Activated CD4-positive, alpha-beta T cell treated with anti-CD3 and anti-CD28 coated beads, Interleukin-2, amount 50 U/mL, for 24 hours (primary cell): Measurements from ENCODE around the gene MAP3K13.

Experiments
- DNase-seq, 2 donors: peaks; one replicate each; pipeline ENCODE4 v3.0.0-alpha.2; 2020; ENCODE audit warnings: low read depth in 1 of 2, low spot score in 1 of 2

The MAP3K13 gene, protein sequence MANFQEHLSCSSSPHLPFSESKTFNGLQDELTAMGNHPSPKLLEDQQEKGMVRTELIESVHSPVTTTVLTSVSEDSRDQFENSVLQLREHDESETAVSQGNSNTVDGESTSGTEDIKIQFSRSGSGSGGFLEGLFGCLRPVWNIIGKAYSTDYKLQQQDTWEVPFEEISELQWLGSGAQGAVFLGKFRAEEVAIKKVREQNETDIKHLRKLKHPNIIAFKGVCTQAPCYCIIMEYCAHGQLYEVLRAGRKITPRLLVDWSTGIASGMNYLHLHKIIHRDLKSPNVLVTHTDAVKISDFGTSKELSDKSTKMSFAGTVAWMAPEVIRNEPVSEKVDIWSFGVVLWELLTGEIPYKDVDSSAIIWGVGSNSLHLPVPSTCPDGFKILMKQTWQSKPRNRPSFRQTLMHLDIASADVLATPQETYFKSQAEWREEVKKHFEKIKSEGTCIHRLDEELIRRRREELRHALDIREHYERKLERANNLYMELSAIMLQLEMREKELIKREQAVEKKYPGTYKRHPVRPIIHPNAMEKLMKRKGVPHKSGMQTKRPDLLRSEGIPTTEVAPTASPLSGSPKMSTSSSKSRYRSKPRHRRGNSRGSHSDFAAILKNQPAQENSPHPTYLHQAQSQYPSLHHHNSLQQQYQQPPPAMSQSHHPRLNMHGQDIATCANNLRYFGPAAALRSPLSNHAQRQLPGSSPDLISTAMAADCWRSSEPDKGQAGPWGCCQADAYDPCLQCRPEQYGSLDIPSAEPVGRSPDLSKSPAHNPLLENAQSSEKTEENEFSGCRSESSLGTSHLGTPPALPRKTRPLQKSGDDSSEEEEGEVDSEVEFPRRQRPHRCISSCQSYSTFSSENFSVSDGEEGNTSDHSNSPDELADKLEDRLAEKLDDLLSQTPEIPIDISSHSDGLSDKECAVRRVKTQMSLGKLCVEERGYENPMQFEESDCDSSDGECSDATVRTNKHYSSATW

DNA sequence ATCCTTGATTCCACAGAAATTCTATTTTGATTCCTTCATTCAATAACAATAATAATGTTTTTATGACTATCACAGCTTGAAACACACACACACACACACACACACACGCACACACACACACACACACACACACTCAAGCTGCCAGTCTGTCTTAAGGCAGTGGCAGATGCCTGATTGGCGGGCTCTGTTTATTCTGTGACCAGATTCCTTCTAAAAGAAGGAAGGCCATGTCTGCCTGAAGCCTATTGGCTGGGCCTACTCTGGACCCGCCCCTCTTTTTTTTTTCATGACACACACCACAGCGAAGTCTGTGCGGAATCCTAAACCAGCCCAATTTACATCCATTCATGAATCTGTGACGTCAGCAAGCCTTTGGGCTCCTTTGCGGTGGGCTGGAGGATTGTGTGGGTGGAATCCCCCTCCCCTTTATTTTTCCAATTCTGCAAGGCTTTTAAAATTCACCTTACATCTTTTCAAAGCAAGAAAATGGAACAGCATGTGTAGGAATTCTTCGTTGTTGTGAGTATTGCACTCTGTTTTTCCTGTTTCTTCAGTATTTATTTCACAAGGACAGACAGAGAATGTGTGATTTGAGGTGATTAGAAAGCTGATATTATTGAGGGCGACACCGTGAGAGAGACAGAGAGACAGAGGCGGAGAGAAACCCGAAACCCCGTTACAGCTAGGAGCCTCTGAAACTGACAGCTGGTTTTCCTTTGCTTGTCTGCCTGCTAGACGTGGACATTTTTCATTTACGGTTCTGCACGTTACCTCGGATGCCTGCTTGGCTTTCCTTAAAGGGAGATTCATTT, at the start of gene MAP3K13:
Gene MAP3K13, plus strand, starts transcription at position 287 of the 812 bp plus-strand sequence. CDS start 65,446 bp downstream, outside the sequence.
- peak in 1 of 2 donors; percentile 8 for DNase-seq

DNA sequence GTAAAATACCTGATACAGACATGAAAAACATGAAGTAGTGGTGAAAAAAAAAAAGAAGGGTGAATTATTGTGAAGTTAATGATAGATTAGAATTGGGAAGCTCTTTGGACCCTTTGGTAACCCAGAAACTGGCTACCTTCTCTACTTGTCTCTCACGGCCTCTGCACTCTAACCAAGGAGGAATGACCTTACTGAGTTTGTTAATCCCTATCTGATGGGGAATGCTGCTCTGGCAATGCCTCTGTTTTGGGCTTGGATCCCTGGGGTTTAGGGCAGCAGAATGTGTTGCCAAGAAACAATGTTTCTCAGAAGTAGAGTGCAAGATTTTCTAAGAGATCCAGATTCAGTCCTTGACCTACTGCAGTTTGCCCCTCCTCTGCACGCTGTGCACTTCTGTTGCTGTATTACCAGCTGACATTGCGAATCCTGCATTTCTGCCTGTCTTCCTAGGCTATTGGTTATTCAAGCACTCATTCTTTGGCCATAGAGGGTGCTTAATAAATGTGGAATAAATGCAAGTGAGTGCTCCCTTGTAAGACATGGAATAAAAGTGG, 49.2 kb upstream of the MAP3K13 start:
- no peak for DNase-seq

DNA sequence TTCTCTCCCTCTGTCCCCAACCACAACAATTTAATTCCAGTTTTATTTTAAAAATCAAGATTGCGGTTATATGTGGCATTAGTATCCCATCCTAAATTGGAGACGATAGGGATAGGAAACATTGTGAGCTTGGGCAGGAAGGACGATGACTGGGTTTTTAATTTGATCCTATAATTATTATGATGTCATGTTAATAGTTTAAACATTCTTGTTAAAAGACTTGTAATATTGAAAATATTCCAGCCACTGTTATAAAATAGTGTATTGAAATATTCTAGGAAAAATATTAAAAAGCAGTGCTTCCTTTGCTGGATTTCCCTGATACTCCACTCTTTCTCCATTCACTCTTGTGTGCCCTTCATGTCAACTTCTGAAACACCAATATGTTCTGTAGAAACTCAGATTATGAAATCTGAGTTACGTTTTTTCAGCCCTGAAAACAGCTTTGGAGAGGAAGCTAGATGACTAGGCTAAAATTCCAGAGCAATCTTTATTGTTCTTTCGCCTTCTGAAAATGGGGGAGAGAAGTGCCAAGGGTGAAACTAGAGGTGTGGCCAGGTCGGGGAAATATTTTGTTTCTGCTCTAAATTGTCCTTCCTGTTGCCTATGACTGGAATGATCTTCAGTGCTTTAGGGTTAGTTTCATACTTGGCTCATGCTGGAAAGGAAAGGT, 46.1 kb upstream of the MAP3K13 start:
- no peak for DNase-seq

DNA sequence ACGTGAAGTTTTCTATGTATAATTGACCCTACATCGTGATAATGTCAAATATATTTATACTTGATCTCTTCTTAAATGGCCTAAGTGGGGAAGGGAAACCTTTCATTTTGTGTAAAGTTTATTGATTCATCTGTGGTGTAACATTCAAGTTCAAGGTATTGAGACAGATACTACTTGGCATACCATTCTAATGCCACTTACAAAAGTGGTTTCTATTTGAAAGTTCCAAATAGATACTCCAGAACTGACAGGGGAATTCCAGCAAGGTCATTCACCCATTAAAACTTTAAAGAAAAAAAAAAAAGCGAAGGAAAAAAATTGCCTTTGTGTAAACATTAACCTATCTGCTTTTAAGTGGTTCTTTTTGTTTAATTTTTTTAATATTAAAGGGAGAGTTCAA, 45.3 kb upstream of the MAP3K13 start:
- no peak for DNase-seq

DNA sequence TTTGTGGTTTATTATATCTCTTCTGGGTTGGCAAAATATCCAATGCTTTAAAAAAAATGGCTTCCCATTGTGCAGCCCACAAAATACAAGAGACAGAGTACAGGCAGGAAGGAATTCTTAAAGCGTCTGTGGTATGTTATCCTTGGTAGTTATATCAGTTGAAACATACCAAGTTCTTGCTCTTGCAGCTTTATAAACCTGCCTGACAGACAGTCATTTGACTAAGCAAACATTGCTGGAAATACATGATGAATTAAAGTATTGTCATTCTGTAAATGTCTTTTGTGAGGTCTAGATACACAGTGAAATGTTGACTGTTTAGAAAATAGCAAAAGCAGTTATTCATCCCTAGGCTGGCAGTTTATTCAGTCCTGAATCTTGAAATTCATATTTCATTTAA, 44.8 kb upstream of the MAP3K13 start:
- DNase-seq, result no peak

DNA sequence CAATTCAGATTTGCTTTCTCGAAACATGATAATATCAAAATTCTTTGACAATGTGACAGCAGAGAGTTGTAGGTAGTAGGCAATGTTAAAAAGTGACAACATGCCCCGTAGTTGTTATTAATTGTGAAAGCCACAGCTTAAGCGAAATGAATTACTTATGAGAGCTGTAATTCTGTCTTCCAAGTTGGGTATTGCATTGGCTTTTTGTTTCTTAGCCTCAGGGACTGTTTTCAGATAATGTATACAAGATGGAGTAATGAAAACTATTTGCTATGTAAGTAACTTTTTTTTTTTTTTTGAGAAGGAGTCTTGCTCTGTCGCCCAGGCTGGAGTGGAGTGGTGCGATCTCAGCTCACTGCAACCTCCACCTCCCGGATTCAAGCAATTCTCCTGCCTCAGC, 43.1 kb upstream of the MAP3K13 start:
- no peak for DNase-seq

DNA sequence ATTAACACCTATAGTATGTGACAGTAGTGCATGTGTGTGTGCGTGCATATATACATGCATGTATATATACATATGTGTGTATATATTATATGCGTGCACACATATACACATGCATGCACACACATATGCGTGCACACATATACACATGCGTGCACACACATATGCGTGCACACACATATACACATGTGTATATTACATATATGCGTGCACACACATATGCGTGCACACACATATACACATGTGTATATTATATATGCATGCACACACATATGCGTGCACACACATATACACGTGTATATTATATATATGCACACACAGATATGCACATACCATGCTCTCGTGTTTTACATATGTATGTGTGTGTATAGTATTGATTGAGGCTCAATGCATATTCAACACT, 42.0 kb upstream of the MAP3K13 start:
- no peak for DNase-seq

DNA sequence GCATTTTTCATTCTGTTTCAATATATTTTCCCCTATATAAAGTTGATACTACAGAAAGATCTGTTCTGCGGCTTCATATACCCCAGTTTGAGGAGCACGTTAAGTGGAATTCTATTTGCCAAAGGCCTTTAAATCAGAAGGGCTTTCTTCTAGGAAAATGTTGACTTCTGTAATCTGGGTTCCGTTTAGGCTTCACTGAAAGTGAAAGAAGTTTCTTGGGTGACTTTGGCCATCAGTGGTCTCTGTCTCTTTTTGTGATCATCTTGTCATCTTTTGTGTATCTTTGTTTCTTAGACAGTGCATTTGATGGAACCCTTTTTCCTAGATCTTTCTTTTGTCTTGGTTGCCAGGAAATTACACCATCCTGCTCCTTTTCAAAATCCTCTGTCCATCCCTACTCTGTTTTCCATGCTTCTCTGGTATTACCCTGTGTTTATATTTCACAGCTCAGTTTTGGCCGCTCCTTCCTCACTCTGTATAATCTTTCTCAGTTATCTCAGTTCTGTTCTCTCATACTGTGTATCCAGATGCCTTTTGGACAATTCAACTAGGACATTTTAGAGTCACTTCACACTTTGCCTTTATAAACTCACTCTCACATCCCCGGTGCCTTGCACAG, 40.7 kb upstream of the MAP3K13 start:
- DNase-seq, result no peak

DNA sequence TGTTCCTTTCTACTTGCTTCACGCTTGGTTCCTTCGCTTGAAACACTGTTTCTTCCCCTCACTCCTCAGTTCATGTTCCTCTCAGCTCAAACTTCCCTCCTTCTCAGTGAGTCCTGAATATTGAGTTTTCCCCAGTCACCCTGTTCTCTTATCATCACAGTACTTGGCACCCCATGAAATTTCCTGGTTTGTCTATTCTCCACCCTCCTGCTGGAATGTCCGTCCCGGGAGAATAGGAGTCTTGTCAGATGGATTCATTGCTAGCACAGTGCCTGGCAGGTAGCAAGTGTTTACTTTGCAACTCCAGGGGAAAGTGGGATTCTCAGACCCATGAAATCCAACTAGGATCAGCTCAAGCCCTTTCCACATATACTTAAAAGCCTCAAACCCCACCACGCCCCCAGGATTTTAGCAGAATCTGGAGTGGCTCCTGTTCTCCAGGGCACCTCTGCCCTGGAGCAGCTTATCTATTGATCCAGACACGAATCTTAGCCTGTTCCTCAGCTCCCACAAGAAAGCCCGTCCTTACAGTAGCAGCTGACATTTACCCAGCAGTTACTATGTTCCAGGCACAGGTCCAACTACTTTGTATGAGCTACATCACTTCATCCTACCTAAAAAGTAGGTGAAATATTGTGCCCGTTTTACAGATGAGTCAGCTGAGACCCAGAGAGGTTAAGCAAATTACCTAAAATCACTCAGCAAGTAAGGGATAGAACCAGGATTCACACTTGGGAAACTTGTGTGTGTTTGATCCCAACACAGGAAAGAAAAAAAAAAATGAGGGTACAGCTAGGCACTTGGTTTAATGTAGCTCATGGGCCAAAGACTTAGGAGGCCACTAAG, 36.8 kb upstream of the MAP3K13 start:
- no peak for DNase-seq

DNA sequence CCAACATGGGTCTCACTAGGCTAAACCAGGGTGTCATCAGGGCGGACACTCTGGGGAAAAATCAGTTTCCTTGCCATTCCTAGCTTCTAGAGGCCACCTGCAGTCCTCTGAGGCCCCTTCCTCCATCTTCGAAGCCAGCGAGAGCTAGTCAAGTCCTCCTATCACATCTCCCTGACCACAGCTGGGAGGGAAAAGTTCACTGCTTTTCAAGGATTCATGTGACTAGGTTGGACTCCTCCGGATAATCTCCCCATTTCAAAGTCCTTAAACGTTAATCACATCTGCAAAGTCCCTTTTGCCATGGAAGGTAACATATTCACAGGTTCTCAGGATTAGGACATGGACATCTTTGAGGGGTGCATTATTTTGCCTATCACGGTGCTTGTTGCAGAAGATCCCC, 35.9 kb upstream of the MAP3K13 start:
- DNase-seq, result no peak

DNA sequence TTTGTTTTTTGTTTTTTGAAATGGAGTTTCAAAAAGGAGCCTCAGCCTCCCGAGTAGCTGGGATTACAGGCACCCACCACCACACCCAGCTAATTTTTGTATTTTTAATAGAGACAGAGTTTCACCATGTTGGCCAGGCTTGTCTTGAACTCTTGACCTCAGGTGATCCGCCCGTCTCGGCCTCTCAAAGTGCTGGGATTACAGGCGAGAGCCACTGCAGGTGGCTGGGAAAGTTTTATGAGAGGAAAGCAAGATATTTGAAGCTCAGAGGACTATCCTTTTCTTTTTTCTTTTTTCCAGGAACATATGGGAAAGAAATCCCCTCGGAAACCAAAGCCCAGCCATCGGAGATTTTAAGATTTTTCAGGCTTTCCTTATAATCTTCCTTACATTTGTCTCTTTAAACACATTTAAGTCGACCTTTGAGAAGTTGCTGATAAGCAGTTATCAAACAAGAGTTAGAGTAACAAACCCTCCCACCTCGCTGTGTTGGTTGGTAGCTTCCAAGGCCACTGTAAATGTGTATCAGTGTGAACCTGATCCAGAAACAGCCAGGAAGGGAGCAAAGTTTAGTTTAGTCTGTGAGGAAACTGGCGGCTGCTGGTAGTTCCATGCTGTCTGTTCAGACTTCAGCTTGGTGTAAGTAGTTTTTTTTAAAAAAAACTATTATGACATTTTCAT, 34.5 kb upstream of the MAP3K13 start:
- DNase-seq, result no peak

DNA sequence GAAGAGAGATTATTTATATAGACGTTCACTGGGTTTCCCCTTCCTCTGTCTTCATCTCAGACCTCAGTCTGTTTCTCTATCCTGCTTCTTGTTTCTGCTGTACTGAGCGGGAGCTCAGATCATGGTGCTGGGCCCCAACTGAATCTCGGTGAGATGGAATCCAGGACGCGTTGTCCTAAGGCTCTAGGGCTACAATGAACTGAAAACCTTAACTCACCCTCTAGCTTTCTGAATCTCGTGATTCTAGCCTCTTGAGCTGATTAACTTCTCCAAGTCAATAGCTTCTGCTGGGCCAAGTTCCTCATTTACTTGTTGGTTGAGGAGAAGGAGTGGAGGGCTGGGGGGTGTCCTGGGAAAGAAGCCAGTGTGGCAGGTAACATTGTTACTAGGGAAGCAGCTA, 32.7 kb upstream of the MAP3K13 start:
- no peak for DNase-seq

DNA sequence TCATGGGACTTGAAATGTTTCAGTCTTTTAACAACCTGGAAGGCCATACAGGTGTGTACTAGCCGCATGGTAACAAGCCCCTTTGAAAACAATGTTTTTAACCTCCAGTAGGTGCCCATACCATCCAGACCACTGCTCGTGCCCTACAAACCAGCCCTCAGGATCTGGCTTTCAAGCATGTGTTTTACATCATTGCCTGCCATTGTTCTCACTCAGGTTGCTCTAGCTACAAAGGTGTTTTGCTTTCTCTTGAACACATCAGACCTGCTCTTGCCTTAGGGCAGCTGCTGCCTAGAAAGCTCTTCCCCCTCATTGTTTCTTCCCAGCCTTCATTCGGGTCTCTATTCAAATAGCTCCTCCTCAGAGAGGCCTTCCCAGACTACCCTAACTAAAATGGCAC, 32.3 kb upstream of the MAP3K13 start:
- no peak for DNase-seq

DNA sequence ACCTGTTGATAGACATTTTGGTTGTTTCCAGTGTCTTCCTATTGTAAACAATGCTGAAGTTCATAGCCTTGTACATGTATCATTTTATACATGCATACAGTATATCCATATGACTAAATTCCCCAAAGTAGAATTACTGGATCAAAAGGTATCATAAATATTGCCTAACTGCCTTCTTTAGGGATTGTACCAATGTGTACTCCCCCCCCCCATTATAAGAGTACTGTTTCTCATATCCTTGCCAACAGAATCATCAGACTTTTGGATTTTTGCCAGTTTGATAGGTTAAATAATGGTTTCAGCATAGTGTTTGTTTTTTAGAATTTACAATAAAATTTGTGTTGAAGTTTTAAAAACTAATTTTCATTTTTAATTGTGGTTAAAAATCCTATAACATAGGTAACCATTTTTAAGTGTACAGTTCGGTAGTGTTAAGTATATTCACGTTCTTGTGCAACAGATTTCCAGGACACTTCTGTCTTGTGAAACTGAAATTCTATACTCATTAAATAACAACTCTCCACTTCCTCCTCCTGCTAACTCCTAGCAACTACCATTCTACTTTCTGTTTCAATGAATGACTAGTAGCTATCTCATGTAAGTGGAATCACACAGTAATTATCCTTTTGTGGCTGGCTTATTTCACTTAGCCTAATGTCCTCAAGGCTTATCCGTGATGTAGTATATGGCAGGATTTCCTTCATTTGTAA, 30.8 kb upstream of the MAP3K13 start:
- DNase-seq, result no peak

DNA sequence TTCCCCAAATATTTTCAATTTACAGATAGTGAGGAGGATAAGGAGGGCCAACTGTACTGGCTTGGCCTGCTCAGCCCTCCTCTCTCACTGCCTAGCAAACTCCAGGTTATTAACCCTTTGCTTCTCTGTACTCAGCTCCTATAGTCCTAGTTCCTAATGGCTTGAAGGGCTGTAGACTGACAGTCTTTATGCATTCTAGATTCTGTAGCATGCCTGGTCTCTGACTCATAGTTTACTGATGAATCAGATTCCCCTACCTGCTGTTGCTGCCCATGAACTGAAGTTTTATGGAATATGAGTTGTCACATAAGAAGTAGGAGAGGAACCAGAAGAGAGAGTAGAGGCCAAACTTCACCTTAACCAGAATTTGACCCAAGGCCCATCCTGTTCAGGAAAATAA, 27.1 kb upstream of the MAP3K13 start:
- DNase-seq, result no peak

DNA sequence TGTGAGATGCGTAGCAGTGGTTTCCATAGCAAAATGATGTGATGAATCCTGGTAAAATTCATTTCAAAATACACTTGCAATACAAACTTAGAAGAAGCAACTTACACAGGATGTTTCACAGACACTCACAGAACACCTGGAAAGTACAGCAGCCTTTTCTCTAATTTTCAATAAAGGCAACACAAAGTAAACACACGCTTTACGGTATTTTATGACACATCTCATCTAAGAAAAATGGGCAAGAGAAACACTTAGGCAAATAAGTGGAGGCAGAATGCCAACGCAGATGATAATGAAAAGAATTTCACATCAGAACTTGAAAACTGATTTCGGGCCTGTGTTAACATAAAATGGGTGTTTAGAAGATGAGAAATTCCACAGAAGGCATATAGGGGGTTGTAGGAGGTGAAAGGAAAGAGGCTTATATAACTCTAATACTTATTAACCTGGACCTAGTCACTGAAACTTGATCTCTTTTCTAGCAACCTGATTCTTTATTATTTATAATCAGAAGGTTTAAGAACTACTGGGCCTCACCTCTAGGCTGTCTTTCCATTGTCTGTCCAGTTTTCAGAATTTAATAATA, 25.6 kb upstream of the MAP3K13 start:
- no peak for DNase-seq

DNA sequence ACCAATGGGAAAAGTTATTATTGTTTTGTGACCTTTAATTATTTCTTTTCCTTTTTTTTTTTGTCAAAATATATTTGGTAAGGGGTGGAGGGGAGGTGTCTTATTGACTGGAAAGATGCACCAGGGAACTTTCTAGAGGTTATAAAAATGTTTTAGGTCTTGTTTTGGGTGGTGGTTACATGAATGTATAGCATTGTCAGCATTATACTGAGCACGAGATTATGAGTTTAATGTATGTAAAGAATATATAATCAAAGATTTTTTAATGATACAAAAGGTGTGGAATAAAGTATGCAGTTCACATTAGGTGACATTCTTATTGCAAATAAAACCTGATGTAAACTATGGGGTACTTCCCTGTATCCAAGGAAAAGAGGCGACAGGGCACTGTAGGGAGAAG, 23.0 kb upstream of the MAP3K13 start:
- no peak for DNase-seq
